OCI-LY1 (cell line): ENCODE measurements around the gene HEG1.

Source experiments
- EZH2 ChIP-seq: fragments of 200-600 bp; sonication (generic), shearing (Covaris generic); IDR thresholded peaks from 2 replicates; pipeline ENCODE4 v1.8.0; 2017; ENCODE audit warnings: borderline replicate concordance, mixed run types, mild to moderate bottlenecking, antibody characterized with exemption, low read length, moderate library complexity, mixed read lengths
- TF ChIP-seq, protein P1 (sequence below): fragments of 200-600 bp; sonication (generic), shearing (Covaris generic); IDR thresholded peaks from 2 replicates; pipeline ENCODE4 v1.5.1; 2017; ENCODE audit warnings: mild to moderate bottlenecking, antibody characterized with exemption, low read length, moderate library complexity, mixed read lengths

GRCh38 chr3:124997303-124998246 is 58.2 kb downstream of the HEG1 start:
- TF ChIP-seq, protein P1, sequence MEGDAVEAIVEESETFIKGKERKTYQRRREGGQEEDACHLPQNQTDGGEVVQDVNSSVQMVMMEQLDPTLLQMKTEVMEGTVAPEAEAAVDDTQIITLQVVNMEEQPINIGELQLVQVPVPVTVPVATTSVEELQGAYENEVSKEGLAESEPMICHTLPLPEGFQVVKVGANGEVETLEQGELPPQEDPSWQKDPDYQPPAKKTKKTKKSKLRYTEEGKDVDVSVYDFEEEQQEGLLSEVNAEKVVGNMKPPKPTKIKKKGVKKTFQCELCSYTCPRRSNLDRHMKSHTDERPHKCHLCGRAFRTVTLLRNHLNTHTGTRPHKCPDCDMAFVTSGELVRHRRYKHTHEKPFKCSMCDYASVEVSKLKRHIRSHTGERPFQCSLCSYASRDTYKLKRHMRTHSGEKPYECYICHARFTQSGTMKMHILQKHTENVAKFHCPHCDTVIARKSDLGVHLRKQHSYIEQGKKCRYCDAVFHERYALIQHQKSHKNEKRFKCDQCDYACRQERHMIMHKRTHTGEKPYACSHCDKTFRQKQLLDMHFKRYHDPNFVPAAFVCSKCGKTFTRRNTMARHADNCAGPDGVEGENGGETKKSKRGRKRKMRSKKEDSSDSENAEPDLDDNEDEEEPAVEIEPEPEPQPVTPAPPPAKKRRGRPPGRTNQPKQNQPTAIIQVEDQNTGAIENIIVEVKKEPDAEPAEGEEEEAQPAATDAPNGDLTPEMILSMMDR = no peak
- no peak for TF ChIP-seq EZH2
